Kidney tubule cell (primary cell): ENCODE data around the gene VCP.
A peak's percentile ranks its signal among the peaks of the same experiment; 100 is the strongest.
"Not testable (repeated sequence)": the region's sequence is repeated elsewhere in the genome, so short reads cannot be mapped to it uniquely, and the experiment has no call there.

ENCODE experiments used
- DNase-seq: peaks from one replicate; pipeline ENCODE4 v3.0.0-alpha.2; 2018; ENCODE audit warnings: low spot score

The VCP gene

DNA sequence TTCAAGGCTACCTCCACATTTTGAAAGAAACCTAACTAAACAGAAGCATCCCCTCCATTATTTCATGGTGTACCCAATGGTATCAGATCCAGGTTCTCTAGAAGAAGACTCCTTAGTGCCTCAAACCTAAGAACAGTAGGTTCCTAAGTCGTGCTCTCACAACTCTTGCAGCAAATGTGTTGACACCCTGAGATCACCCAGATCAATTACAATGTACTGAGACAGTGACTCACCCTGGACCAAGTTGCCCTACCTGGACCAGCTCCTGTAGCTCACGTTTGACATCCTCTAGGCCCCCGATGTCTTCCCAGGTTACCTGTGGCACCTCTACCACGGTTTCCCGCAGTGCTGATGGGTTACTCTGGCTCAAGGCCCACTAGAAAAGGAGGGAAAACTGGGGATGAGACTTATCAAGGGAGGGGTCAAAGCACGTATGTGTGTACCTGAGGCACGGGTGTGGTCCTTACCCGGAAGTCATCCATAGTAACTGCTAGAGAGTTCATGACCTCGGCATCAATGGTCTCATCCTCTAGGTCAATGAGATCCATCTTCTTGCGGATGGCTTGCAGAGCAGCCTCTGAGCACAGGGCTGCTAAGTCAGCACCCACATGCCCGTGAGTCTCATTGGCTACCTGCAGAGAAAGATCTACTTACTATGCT, 11.7 kb downstream of the VCP start:
- no peak for DNase-seq

DNA sequence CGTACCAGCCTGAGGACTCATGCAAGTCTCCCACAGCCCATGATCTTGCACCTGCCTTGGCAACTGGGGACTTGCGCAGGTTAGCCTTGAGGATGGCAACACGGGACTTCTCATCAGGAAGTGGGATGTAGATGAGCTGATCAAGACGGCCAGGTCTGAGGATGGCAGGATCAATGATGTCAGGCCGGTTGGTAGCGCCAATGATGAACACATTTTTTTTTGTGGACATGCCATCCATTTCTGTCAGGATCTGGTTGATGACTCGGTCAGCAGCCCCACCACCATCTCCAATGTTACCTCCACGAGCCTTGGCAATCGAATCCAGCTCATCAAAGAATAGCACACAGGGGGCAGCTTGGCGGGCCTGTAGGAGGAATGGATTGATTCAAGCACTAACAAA, 13.0 kb downstream of the VCP start:
- no peak for DNase-seq

DNA sequence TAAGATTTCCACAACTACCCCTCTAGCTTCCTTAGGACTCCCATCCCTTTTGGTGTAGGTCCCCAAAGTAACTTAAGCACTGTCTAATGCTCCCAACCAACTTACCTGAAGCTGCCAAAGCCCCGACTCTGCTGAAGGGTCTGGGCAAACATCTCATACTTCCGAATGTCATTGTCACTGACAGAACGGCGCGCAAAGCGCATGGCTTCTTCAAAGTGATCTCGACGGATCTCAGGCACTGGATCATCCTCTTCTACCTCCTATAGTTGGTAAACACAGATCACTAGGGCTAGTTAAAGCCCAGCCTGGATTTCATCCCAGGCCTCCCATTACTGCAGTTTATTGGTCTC, 15.2 kb downstream of the VCP start:
- DNase-seq = no peak

DNA sequence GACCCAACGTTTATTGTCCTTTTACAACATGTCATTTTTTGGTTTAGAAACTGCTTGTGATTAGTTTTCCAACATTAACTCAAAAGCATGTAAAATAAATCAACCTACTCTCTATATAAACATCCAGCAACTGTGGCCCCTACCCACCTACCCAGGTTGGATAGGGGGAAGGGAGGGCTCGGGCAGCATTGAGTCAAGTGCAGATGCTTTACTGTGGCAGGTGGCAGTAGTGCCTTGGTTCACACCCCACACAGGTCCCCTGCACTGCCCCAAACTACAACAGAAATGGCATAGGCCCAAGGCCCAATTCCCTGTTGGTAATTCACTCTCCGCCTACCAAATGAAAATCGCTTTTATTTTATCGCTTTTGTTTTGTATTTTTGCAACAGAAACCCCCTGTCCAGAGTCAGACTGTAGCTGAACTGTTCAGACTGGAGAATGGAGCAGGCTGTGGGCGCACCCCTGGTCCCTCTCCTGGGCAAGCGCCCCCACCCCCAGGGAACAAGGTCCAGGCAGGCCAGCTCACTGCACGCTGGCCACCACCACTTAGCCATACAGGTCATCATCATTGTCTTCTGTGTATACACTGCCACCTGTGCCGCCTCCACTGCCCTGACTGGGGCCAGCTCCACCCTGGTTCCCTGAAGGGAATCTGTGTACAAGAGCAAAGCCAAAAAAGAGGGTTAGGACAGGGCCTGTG, 15.7 kb downstream of the VCP start:
- DNase-seq = no peak

DNA sequence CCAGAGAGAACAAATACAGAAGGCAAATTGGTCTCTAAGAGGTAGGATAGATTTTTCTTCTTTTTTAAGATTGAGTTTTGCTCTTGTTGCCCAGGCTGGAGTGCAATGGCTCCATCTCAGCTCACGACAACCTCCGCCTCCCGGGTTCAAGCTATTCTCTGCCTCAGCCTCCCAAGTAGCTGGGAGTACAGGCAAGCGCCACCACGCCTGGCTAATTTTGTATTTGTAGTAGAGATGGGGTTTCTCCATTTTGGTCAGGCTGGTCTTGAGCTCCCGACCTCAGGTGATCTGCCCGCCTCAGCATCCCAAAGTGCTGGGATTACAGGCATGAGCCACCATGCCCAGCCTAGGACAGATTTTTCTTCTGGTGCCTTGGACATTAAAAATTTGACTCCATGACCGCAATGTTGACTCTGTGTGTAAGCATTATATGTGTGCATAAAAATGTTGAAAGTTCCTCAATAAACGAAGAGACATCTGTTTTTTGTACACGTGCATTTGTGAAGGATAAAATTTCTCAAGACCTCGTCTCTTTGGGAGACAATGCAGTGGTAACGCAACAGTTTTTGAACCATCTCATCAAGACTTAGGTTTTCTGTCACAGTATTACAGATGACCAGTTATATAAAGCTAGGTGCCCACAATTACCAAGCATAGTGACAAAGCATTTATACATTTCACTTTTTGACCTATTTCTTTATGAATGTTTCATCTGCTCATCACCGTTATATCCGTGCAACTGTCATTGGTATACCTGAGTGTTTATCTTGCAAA, 17.4 kb downstream of the VCP start:
- DNase-seq = no peak

- no peak for DNase-seq
Measured at GRCh38 chr9:35054185-35054835, 18.1 kb downstream of the VCP start.

GRCh38 chr9:35051069-35051967, 21.1 kb downstream of the VCP start:
- peak; percentile 61 for DNase-seq

- no peak for DNase-seq
Measured at GRCh38 chr9:35048511-35048910, 23.9 kb downstream of the VCP start.

DNA sequence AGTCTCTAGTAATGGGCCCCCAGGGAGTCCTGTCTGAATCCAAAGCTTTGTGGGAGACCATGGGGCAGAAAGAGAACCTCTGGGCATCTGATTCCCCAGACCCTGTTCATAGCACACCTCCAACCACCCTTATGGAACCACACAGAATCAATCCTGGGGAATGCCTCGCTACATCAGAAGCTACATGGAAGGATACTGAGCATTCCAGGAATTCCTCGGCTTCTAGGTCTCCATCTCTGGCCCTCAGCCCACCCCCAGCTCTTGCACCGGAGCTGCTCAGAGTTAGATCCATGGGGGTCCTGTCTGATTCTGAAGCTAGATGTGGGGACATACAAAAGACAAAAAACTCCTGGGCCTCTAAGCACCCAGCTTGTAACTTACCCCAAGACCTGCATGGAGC, 28.4 kb downstream of the VCP start:
- DNase-seq = no peak

- DNase-seq = no peak
Measured at GRCh38 chr9:35042891-35043545, 29.4 kb downstream of the VCP start.

- peak; percentile 77 for DNase-seq
Measured at GRCh38 chr9:35042081-35042604, 30.3 kb downstream of the VCP start.

DNA sequence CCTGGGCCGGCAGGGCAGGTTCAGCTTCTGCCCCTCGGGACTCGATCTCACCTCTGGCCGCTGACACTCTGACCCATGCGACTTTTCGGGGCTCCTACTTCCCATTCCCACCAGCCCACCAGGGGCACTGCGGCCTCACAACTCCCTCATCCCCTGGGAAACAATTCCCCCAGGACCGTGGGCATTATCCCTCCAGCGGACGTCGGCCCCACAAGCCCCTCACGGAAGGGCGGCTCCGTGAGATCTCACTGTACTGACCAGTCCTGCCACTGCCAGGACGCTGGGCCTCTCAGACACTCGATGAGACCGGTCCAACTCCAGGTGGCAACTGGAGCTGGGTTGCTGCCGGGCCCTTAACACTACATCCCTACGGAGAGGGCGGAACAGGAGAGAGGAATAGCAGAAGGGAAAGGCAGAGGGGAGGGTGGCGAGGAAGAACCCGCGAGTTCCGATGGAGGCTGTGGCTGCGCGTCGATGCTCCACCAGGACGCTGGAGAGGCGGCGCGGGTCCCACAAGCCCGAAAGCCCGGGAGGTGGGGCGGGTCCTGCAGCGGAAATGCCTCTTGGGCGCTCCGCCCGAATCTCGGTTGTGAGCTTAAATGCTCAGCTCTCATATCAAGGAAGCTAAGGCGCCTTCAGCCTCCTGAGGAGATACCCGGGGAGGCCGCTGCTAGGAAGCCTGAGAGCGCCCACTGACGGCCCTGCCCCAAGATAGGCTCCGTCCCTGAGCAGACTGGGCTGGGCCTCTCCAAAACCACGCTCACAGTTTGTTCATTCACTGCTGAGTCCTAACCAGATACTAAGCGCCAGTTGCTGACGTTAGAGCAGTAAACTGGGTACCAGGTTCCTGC, 36.3 kb downstream of the VCP start:
- DNase-seq = no peak

DNA sequence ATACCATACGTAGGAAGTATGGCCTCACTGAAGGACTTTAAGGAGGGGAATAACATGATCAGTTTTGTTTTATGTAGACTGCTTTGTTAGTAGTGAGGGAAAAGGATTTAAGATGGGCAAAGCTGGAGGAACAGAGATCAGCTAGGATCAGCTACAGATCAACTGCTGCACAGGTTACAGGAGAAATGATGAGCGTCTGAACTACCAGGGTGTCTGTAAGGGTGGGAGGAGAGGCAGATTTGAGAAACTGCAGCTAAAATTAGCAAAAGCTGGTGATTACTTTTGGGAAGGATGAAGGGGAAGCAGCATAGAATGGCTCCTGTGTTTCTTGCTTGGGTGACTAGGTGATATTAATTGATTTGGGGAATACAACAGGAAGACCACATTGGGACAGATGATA, 39.3 kb downstream of the VCP start:
- DNase-seq = no peak

- DNase-seq = no peak
Measured at GRCh38 chr9:35029852-35030251, 42.6 kb downstream of the VCP start.

- DNase-seq = no peak
Measured at GRCh38 chr9:35029241-35029640, 43.2 kb downstream of the VCP start.

DNA sequence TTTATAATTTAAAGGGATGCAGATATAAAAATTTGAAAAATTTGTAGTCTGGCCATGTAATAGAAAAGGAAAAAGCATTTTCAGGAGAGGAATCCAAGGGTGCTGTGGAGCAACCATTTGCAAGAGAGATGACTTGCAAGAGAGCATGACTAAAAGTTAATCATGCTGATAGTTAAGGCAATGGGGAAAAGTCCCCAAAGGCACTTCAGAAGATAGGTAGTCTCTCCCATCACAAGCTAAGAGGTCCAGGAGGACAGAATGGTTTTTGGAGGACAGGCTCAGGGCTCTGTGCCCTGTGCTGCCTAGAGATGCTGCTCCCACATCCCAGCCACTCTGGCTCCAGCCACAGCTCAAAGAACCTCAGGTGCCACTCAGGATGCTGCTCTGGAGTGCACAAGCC, 44.1 kb downstream of the VCP start:
- DNase-seq = no peak

GRCh38 chr9:35027860-35028259, 44.6 kb downstream of the VCP start:
- no peak for DNase-seq

- DNase-seq = no peak
Measured at GRCh38 chr9:35027374-35027773, 45.1 kb downstream of the VCP start.

GRCh38 chr9:35026671-35027070, 45.8 kb downstream of the VCP start:
- DNase-seq = no peak

- DNase-seq = not testable (repeated sequence)
Measured at GRCh38 chr9:35023443-35023842, 49.0 kb downstream of the VCP start.
